Endothelial cell of hepatic sinusoid (primary cell): ENCODE measurements around the gene DNAJC27.

Experiments
- in situ Hi-C: cut with HindIII; loops from 2 replicates; pipeline ENCODE4 v1.10.0; 2017; ENCODE audit warnings: low sequenced_read_pairs

DNAJC27 gene

DNA sequence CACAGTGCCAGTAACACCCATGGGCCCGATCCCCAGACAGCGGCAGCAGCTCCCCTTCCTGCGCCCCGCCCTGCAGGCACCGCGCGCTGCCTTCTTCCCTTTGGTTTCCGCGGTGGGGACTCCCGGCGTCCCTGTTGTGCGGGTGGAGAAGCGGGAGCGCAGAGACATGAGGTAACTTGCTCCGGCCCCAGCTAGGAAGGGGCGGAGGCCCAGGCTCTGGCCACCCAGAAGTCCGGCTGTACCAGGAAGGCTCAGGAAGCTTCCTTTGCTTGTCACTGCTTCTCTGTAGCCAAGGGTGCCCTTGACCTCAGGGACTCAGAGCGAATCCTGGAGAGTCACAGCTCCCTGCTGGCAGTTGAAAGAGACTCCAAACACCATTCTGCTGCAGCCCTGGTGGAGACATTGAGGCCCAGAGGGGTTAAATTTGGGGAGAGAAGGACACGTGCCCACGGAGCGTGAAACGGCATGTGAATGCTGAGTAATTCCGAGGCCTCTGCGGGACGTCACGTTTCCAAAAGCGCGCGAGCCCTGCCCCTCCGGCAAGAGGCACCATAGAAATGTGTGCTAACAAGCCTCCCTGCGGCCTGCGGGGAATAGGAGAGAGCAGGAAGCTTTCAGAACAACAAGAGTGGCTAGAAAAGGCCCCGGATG, 45.0 kb downstream of the DNAJC27 start:
- in situ Hi-C loops = no loop called here

GRCh38 chr2:24926220-24926601, 45.5 kb downstream of the DNAJC27 start:
- in situ Hi-C loops = no loop called here

GRCh38 chr2:24925815-24926214, 45.9 kb downstream of the DNAJC27 start:
- in situ Hi-C loops = no loop called here

GRCh38 chr2:24924732-24925131, 47.0 kb downstream of the DNAJC27 start:
- in situ Hi-C loops = no loop called here

GRCh38 chr2:24924266-24924665, 47.5 kb downstream of the DNAJC27 start:
- in situ Hi-C loops = no loop called here

GRCh38 chr2:24923106-24923505, 48.6 kb downstream of the DNAJC27 start:
- in situ Hi-C loops = no loop called here

DNA sequence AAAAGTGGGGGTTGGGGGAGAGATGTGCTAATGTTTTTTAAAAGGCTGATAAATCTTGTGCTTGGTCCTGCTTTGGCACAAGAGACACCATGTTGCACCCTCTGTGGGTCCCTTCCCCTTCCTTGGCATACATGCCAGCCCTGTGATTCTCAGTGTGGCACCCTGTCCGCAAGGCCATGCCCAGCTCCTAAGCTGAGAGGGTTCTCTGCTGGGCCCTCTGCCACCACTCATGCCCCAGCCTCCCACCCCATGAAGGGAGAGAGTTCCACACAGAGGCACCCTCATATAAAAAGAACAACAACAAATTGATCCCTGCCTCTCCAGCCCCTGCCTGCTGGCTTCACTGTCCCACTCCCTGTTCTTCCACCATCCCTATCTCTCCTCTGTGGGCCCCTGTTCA, 49.2 kb downstream of the DNAJC27 start:
- in situ Hi-C loops = no loop called here

DNA sequence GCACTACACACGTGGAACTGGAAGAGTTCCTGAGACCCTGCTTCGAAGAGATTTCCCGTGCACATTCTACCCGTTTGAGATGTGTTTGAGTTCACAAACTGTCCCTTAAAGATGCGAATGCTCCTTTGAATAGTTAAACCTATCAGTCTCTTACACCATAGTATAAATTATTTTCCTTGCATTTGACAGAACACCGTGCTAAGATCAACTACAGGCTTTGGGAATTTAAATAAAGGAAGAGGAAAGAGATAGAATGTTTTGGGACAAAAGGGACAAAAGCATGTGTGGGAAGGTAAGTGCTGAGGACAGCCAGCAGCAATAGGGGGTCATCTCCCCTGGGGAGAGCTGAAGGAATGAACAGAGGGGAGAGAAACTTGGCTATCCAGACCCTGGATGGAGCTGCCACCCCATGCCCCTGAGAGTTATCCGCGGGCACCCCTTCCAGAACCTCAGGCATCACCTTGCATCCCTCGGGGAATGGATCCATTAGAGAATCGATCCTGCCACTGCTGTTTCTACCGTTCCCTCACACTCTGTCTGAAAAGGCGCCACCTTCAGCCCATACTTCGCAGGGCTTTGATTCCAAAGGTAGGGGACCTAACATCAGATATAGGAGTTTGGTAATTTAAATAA, 50.8 kb downstream of the DNAJC27 start:
- in situ Hi-C loops = no loop called here

- in situ Hi-C loops = no loop called here
Observed at GRCh38 chr2:24920098-24920808, 51.5 kb downstream of the DNAJC27 start, which contains the start of gene ADCY3. TSS of gene ADCY3 (minus strand) at chr2:24920237. CDS start at chr2:24918987, 1,250 bp downstream.

GRCh38 chr2:24919506-24920097, 52.2 kb downstream of the DNAJC27 start:
- in situ Hi-C loops = no loop called here

- in situ Hi-C loops = no loop called here
Observed at GRCh38 chr2:24919037-24919505, 52.7 kb downstream of the DNAJC27 start.

- in situ Hi-C loops = no loop called here
Observed at GRCh38 chr2:24918326-24919036, 53.3 kb downstream of the DNAJC27 start.

DNA sequence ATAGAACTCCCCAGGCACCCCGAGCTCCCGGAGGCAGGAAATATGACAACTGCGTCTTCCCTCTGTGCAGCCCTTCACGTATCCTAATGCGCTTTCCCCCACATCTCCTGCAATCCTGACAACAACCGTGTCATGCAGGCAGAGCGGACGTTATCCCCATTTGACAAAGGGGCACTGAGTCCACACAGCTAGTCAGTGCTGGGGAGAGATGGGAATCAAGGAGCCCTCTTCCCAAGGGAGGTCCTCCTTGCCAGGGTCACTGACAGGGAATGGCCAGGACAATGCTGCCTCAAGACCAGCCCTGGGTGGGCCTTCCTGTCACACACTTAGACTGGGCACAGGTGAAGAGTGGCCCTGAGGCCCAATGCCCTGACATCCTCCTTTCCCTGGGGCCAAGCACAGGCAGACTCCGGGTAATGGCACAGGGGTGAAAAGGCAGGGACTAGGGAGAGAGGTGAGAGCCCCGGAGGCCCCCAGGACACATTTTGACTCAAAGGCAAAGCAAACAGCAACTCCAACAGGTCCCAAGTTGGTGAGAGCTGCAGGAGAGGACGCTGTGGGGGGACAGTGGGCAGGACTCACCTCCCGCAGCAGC, 53.9 kb downstream of the DNAJC27 start:
- in situ Hi-C loops = no loop called here

GRCh38 chr2:24917086-24917485, 54.7 kb downstream of the DNAJC27 start:
- in situ Hi-C loops = no loop called here

DNA sequence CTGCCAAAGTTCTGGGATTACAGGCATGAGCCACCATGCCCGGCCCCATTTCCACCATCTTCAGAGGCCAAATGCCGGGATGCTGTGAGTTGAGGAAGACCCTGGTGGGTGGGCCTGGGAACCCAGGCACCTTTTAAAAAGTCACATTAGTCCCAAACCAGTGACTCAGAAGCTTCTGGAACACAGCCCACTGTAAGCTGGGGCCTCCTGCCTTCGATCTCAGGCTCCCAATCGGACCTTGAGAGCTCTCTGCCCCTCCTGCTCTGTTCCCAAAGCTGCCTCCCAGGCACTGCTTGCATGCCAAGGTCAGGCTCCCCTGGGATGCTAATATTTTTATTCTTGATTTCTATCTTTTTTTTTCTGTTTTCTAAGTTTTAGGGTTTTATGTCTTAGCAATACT, 56.0 kb downstream of the DNAJC27 start:
- in situ Hi-C loops = no loop called here

- in situ Hi-C loops = no loop called here
Observed at GRCh38 chr2:24915175-24915574, 56.6 kb downstream of the DNAJC27 start.

DNA sequence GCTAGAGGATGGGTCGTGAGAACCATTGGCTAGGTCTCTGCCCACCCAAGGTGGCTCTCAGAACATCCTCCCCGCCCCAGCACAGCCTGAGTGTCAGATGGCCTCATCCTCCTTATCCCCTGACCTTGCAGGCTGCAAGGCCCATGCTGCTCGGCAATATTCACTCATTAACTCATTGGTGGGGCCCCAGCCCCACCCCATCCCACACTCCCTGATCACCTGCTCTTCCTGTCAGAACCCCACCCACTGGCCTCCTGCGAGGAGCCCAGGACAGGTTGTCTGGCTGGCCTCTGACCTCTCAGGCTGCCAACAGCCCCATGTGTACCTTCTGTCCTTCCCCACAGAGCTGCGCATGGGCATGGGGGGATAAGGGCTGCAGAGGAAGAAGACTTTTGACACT, 57.0 kb downstream of the DNAJC27 start:
- in situ Hi-C loops = no loop called here

GRCh38 chr2:24913911-24914310, 57.8 kb downstream of the DNAJC27 start:
- in situ Hi-C loops = no loop called here

DNA sequence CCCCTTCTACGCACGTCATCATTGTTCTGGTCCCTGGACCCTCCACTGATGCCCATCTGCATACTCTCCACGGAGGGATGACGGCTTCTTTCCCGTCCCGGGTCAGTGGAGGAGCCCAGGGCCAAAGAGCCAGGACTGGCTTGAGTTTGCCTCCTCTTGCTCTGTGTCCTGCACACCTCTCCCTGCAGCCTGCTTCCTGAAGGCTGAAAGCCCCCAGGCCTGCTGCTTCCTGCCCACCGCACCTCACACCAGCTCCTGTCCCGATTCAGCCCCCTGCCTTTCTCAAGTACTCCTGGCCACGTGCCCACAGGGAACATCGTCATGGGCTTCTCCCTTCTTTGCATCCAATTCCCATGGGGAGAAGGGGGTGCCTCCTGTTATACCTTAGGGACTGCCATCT, 58.8 kb downstream of the DNAJC27 start:
- in situ Hi-C loops = no loop called here

- in situ Hi-C loops = no loop called here
Observed at GRCh38 chr2:24912523-24912922, 59.2 kb downstream of the DNAJC27 start.

DNA sequence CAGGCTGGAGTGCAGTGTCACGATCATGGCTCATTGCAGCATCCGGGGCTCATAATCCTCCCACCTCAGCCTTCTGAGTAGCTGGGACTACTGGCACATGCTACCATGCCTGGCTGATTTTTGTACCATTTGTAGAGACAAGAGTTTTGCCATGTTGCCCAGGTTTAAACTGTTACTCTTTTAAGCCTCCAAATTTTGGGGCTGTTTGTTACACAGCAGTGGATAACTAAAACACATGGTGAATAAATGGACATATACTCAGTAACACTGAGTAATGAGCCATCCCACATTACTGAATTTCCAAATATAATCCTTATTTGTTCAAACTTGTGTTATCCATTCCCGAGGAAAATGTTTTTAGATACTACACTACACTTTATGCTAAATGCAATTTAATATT, 61.5 kb downstream of the DNAJC27 start:
- in situ Hi-C loops = no loop called here
